ENCODE results near the gene ANKRD16.

GRCh38 chr10:5830629-5831445, 58.9 kb downstream of the ANKRD16 start:
- TF ChIP-seq, protein P1, sequence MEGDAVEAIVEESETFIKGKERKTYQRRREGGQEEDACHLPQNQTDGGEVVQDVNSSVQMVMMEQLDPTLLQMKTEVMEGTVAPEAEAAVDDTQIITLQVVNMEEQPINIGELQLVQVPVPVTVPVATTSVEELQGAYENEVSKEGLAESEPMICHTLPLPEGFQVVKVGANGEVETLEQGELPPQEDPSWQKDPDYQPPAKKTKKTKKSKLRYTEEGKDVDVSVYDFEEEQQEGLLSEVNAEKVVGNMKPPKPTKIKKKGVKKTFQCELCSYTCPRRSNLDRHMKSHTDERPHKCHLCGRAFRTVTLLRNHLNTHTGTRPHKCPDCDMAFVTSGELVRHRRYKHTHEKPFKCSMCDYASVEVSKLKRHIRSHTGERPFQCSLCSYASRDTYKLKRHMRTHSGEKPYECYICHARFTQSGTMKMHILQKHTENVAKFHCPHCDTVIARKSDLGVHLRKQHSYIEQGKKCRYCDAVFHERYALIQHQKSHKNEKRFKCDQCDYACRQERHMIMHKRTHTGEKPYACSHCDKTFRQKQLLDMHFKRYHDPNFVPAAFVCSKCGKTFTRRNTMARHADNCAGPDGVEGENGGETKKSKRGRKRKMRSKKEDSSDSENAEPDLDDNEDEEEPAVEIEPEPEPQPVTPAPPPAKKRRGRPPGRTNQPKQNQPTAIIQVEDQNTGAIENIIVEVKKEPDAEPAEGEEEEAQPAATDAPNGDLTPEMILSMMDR (IDR thresholded peaks at IDR 0.05; ENCODE audit: borderline replicate concordance, extremely low read depth, low read length, poor library complexity, severe bottlenecking): no peak
- TF ChIP-seq EZH2 (IDR thresholded peaks at IDR 0.05; ENCODE audit: borderline replicate concordance, low read depth, low read length, severe bottlenecking): no peak

Data from DND-41 (cell line).